Measurements from ENCODE around the gene NENF.

GRCh38 chr1:212466437-212466836, 33.7 kb downstream of the NENF start:
- TF ChIP-seq CTCF (conservative IDR thresholded peaks at IDR 0.05 in 1 of 2, IDR thresholded peaks at IDR 0.05 in 1 of 2; ENCODE audit: extremely low read depth in 1 of 2, insufficient read depth in 1 of 2, low read depth in 1 of 2, low read length in 2 of 2) = no peak
- no peak for TF ChIP-seq EZH2 (IDR thresholded peaks at IDR 0.05; ENCODE audit: borderline replicate concordance, low read length)
